Effector memory CD8-positive, alpha-beta T cell (primary cell): Measurements from ENCODE around the gene HS6ST3.
"Not testable (repeated sequence)": the region's sequence is repeated elsewhere in the genome, so short reads cannot be mapped to it uniquely, and the experiment has no call there.

ENCODE experiments used
- ATAC-seq: fragments of 150-1000 bp; cut with Tn5 transposase; replicated peaks from 2 replicates; pipeline ENCODE4 v1.10.0; 2021; ENCODE audit warnings: mild to moderate bottlenecking, moderate library complexity
- DNase-seq, 3 experiments: peaks; one replicate each; pipeline ENCODE4 v3.0.0; 2021
- H3K27ac Mint-ChIP-seq, 2 donors: one replicate each; pipeline ENCODE4 v1.8.0; 2022; ENCODE audit warnings: mild to moderate bottlenecking in 2 of 2, mixed read lengths in 2 of 2, moderate library complexity in 2 of 2
- H3K27me3 Mint-ChIP-seq, 2 donors: one replicate each; pipeline ENCODE4 v1.8.0; 2022; ENCODE audit warnings: mixed read lengths in 2 of 2
- H3K36me3 Mint-ChIP-seq: one replicate; pipeline ENCODE4 v1.8.0; 2022; ENCODE audit warnings: mild to moderate bottlenecking, moderate library complexity, mixed read lengths; ENCODE audit not compliant: insufficient read depth
- H3K4me1 Mint-ChIP-seq, 2 donors: one replicate each; pipeline ENCODE4 v1.8.0; 2022; ENCODE audit warnings: low read depth in 2 of 2, mixed read lengths in 2 of 2
- H3K4me3 Mint-ChIP-seq, 2 donors: one replicate each; pipeline ENCODE4 v1.8.0; 2022; ENCODE audit warnings: mild to moderate bottlenecking in 2 of 2, mixed read lengths in 2 of 2, moderate library complexity in 2 of 2
- H3K9me3 Mint-ChIP-seq, 2 donors: one replicate each; pipeline ENCODE4 v1.8.0; 2022; ENCODE audit warnings: mixed read lengths in 2 of 2

The HS6ST3 gene

GRCh38 chr13:96751089-96751488, 661.2 kb downstream of the HS6ST3 start:
- Mint-ChIP-seq H3K27me3 (no peaks in the 10 kb centered on the region), H3K36me3 (no peaks in the 10 kb centered on the region), H3K4me3 (no peak overlapping the region), H3K27ac (no peak overlapping the region), H3K9me3 (peaks cover 0 to 4% of the 10 kb centered on the region in 2 donors), H3K4me1 (no peaks in the 10 kb centered on the region)
- no peak for DNase-seq
- no peak for ATAC-seq

- Mint-ChIP-seq H3K4me1 (no peaks in the 10 kb centered on the region), H3K27me3 (no peaks in the 10 kb centered on the region)
Measured at GRCh38 chr13:96762876-96763275, 673.0 kb downstream of the HS6ST3 start.

GRCh38 chr13:96766306-96766705, 676.4 kb downstream of the HS6ST3 start:
- Mint-ChIP-seq H3K27me3 (no peaks in the 10 kb centered on the region), H3K36me3 (no peaks in the 10 kb centered on the region), H3K9me3 (peaks cover 4 to 14% of the 10 kb centered on the region in 2 donors), H3K27ac (no peak overlapping the region), H3K4me3 (no peak overlapping the region), H3K4me1 (no peaks in the 10 kb centered on the region)
- DNase-seq (no peak), ATAC-seq (no peak)

More at GRCh38 chr13:96762876-96763275, 673.0 kb downstream of the HS6ST3 start:
- Mint-ChIP-seq H3K27ac (no peak overlapping the region), H3K9me3 (peaks cover 4 to 7% of the 10 kb centered on the region in 2 donors), H3K36me3 (no peaks in the 10 kb centered on the region), H3K4me3 (no peak overlapping the region)
- DNase-seq (no peak), ATAC-seq (no peak)

GRCh38 chr13:96768524-96768923, 678.6 kb downstream of the HS6ST3 start:
- DNase-seq (no peak), ATAC-seq (no peak)
- H3K36me3 Mint-ChIP-seq = no peaks in the 10 kb centered on the region
- no peak overlapping the region for H3K4me3 Mint-ChIP-seq
- H3K4me1 Mint-ChIP-seq = no peaks in the 10 kb centered on the region
- peaks cover 0 to 14% of the 10 kb centered on the region in 2 donors for H3K9me3 Mint-ChIP-seq
- H3K27me3 Mint-ChIP-seq = no peaks in the 10 kb centered on the region
- no peak overlapping the region for H3K27ac Mint-ChIP-seq

GRCh38 chr13:96769874-96770273, 680.0 kb downstream of the HS6ST3 start:
- Mint-ChIP-seq H3K27ac (no peak overlapping the region), H3K27me3 (no peaks in the 10 kb centered on the region), H3K4me3 (no peak overlapping the region), H3K4me1 (no peaks in the 10 kb centered on the region), H3K36me3 (no peaks in the 10 kb centered on the region), H3K9me3 (peaks cover 3 to 14% of the 10 kb centered on the region in 2 donors)
- ATAC-seq (no peak), DNase-seq (no peak)

GRCh38 chr13:96771486-96772367, 681.8 kb downstream of the HS6ST3 start:
- Mint-ChIP-seq H3K4me1 (no peaks in the 10 kb centered on the region), H3K27me3 (no peaks in the 10 kb centered on the region), H3K9me3 (peaks cover 6 to 16% of the 10 kb centered on the region in 2 donors), H3K4me3 (no peak overlapping the region), H3K27ac (no peak overlapping the region), H3K36me3 (no peaks in the 10 kb centered on the region)
- ATAC-seq (no peak), DNase-seq (no peak)

- Mint-ChIP-seq H3K4me3 (no peak overlapping the region), H3K4me1 (no peaks in the 10 kb centered on the region), H3K27ac (no peak overlapping the region), H3K36me3 (no peaks in the 10 kb centered on the region), H3K27me3 (no peaks in the 10 kb centered on the region), H3K9me3 (peaks cover 6 to 16% of the 10 kb centered on the region in 2 donors)
- DNase-seq = no peak
- no peak for ATAC-seq
Measured at GRCh38 chr13:96772426-96772825, 682.5 kb downstream of the HS6ST3 start.

- H3K36me3 Mint-ChIP-seq, H3K27me3 Mint-ChIP-seq, H3K4me1 Mint-ChIP-seq, H3K27ac Mint-ChIP-seq, DNase-seq, ATAC-seq, H3K4me3 Mint-ChIP-seq: not testable (repeated sequence)
- H3K9me3 Mint-ChIP-seq = peaks cover 14 to 19% of the 10 kb centered on the region in 2 donors
Measured at GRCh38 chr13:96778302-96778701, 688.4 kb downstream of the HS6ST3 start.

GRCh38 chr13:96779691-96780090, 689.8 kb downstream of the HS6ST3 start:
- H3K27me3 Mint-ChIP-seq = no peaks in the 10 kb centered on the region
- no peaks in the 10 kb centered on the region for H3K4me1 Mint-ChIP-seq
- no peaks in the 10 kb centered on the region for H3K36me3 Mint-ChIP-seq
- H3K4me3 Mint-ChIP-seq = no peak overlapping the region
- no peak for DNase-seq
- H3K9me3 Mint-ChIP-seq = peaks cover 14 to 16% of the 10 kb centered on the region in 2 donors
- no peak for ATAC-seq
- H3K27ac Mint-ChIP-seq = no peak overlapping the region

- Mint-ChIP-seq H3K36me3 (no peaks in the 10 kb centered on the region), H3K4me1 (no peaks in the 10 kb centered on the region), H3K27ac (no peak overlapping the region), H3K27me3 (no peaks in the 10 kb centered on the region), H3K9me3 (peaks cover 14 to 16% of the 10 kb centered on the region in 2 donors), H3K4me3 (no peak overlapping the region)
- DNase-seq = no peak
- ATAC-seq = no peak
Measured at GRCh38 chr13:96780105-96780504, 690.2 kb downstream of the HS6ST3 start.

- Mint-ChIP-seq H3K4me1 (no peaks in the 10 kb centered on the region), H3K9me3 (peaks cover 9 to 16% of the 10 kb centered on the region in 2 donors), H3K27me3 (no peaks in the 10 kb centered on the region), H3K27ac (no peak overlapping the region), H3K36me3 (no peaks in the 10 kb centered on the region), H3K4me3 (no peak overlapping the region)
- ATAC-seq = no peak
- DNase-seq = no peak
Measured at GRCh38 chr13:96781141-96781540, 691.2 kb downstream of the HS6ST3 start.

- ATAC-seq = no peak
- Mint-ChIP-seq H3K36me3 (no peaks in the 10 kb centered on the region), H3K27me3 (no peaks in the 10 kb centered on the region), H3K27ac (no peak overlapping the region), H3K9me3 (peaks cover 6 to 15% of the 10 kb centered on the region in 2 donors), H3K4me1 (no peaks in the 10 kb centered on the region), H3K4me3 (no peak overlapping the region)
- no peak for DNase-seq
Measured at GRCh38 chr13:96782186-96782585, 692.3 kb downstream of the HS6ST3 start.

- ATAC-seq (no peak), DNase-seq (no peak)
- Mint-ChIP-seq H3K36me3 (no peaks in the 10 kb centered on the region), H3K4me1 (no peaks in the 10 kb centered on the region), H3K27ac (no peak overlapping the region), H3K4me3 (no peak overlapping the region), H3K9me3 (peaks cover 6 to 13% of the 10 kb centered on the region in 2 donors), H3K27me3 (no peaks in the 10 kb centered on the region)
Measured at GRCh38 chr13:96783057-96783456, 693.1 kb downstream of the HS6ST3 start.

GRCh38 chr13:96783511-96783910, 693.6 kb downstream of the HS6ST3 start:
- no peak overlapping the region for H3K4me3 Mint-ChIP-seq
- ATAC-seq = no peak
- no peak overlapping the region for H3K27ac Mint-ChIP-seq

More at GRCh38 chr13:96783511-96783910, 693.6 kb downstream of the HS6ST3 start:
- Mint-ChIP-seq H3K36me3 (no peaks in the 10 kb centered on the region), H3K4me1 (no peaks in the 10 kb centered on the region), H3K27me3 (no peaks in the 10 kb centered on the region), H3K9me3 (peaks cover 6 to 11% of the 10 kb centered on the region in 2 donors)
- no peak for DNase-seq
